ENCODE results near the gene CREB5.

Gene CREB5

GRCh38 chr7:28641752-28642545 is 229.6 kb downstream of the CREB5 start:
- Histone ChIP-seq H3K27me3 (ENCODE audit: insufficient read depth, poor library complexity, severe bottlenecking) (no peaks in the 10 kb centered on the region), H3K4me3 (ENCODE audit: severe bottlenecking) (no peak overlapping the region), H3K9me3 (ENCODE audit: severe bottlenecking) (no peaks in the 10 kb centered on the region), H3K27ac (ENCODE audit: poor library complexity, severe bottlenecking) (no peak overlapping the region), H3K36me3 (ENCODE audit: low read depth) (no peaks in the 10 kb centered on the region), H3K4me1 (ENCODE audit: insufficient read depth, poor library complexity, severe bottlenecking) (no peaks in the 10 kb centered on the region)
- TF ChIP-seq CTCF (IDR thresholded peaks at IDR 0.05; ENCODE audit: poor library complexity, severe bottlenecking): no peak
- no peak for DNase-seq (ENCODE audit: low spot score)
- no peak for ATAC-seq (ENCODE audit: low read depth)

GRCh38 chr7:28643188-28643569 is 230.9 kb downstream of the CREB5 start:
- H3K4me3 ChIP-seq (ENCODE audit: severe bottlenecking): no peak overlapping the region
- H3K36me3 ChIP-seq (ENCODE audit: low read depth): no peaks in the 10 kb centered on the region
- no peak for TF ChIP-seq CTCF (IDR thresholded peaks at IDR 0.05; ENCODE audit: poor library complexity, severe bottlenecking)
- no peak for ATAC-seq (ENCODE audit: low read depth)
- DNase-seq (ENCODE audit: low spot score): no peak
- H3K27ac ChIP-seq (ENCODE audit: poor library complexity, severe bottlenecking): no peak overlapping the region
- no peaks in the 10 kb centered on the region for H3K27me3 ChIP-seq (ENCODE audit: insufficient read depth, poor library complexity, severe bottlenecking)
- no peaks in the 10 kb centered on the region for H3K4me1 ChIP-seq (ENCODE audit: insufficient read depth, poor library complexity, severe bottlenecking)
- no peaks in the 10 kb centered on the region for H3K9me3 ChIP-seq (ENCODE audit: severe bottlenecking)

GRCh38 chr7:28643584-28644340 is 231.4 kb downstream of the CREB5 start:
- no peaks in the 10 kb centered on the region for H3K9me3 ChIP-seq (ENCODE audit: severe bottlenecking)
- ATAC-seq (ENCODE audit: low read depth): no peak
- no peaks in the 10 kb centered on the region for H3K36me3 ChIP-seq (ENCODE audit: low read depth)
- no peak overlapping the region for H3K27ac ChIP-seq (ENCODE audit: poor library complexity, severe bottlenecking)
- no peak overlapping the region for H3K4me3 ChIP-seq (ENCODE audit: severe bottlenecking)
- H3K27me3 ChIP-seq (ENCODE audit: insufficient read depth, poor library complexity, severe bottlenecking): no peaks in the 10 kb centered on the region
- TF ChIP-seq CTCF (IDR thresholded peaks at IDR 0.05; ENCODE audit: poor library complexity, severe bottlenecking): no peak
- no peaks in the 10 kb centered on the region for H3K4me1 ChIP-seq (ENCODE audit: insufficient read depth, poor library complexity, severe bottlenecking)
- no peak for DNase-seq (ENCODE audit: low spot score)

GRCh38 chr7:28645866-28646265 is 233.5 kb downstream of the CREB5 start:
- no peaks in the 10 kb centered on the region for H3K9me3 ChIP-seq (ENCODE audit: severe bottlenecking)
- no peaks in the 10 kb centered on the region for H3K27me3 ChIP-seq (ENCODE audit: insufficient read depth, poor library complexity, severe bottlenecking)
- no peaks in the 10 kb centered on the region for H3K36me3 ChIP-seq (ENCODE audit: low read depth)
- no peak overlapping the region for H3K4me3 ChIP-seq (ENCODE audit: severe bottlenecking)
- no peak for TF ChIP-seq CTCF (IDR thresholded peaks at IDR 0.05; ENCODE audit: poor library complexity, severe bottlenecking)
- no peak overlapping the region for H3K27ac ChIP-seq (ENCODE audit: poor library complexity, severe bottlenecking)
- ATAC-seq (ENCODE audit: low read depth): no peak
- no peak for DNase-seq (ENCODE audit: low spot score)
- no peaks in the 10 kb centered on the region for H3K4me1 ChIP-seq (ENCODE audit: insufficient read depth, poor library complexity, severe bottlenecking)

All from RWPE2 (cell line).